Endodermal cell (in vitro differentiated cells): ENCODE measurements around the gene APLP1. TPM values are rescaled to one million over a fixed set of nuclear protein-coding genes. Genes with fewer than 3 reads are reported as not detected.
A peak's percentile ranks its signal among the peaks of the same experiment; 100 is the strongest.

ENCODE experiments used
- DNase-seq: peaks from one replicate; pipeline ENCODE4 v3.0.0-alpha.2; 2017
- H3K27ac ChIP-seq: 2 replicates; pipeline ENCODE4 v1.5.1; 2013; ENCODE audit warnings: mild to moderate bottlenecking, low read depth, low read length, moderate library complexity
- H3K27me3 ChIP-seq: 2 replicates; pipeline ENCODE4 v1.6.1; 2013; ENCODE audit warnings: mild to moderate bottlenecking, low read length, moderate library complexity; ENCODE audit not compliant: insufficient read depth, control insufficient read depth, poor library complexity, severe bottlenecking
- H3K36me3 ChIP-seq: 2 replicates; pipeline ENCODE4 v1.7.0; 2013; ENCODE audit warnings: mild to moderate bottlenecking, low read length, moderate library complexity; ENCODE audit not compliant: control insufficient read depth, insufficient read depth
- H3K4me1 ChIP-seq: one replicate; pipeline ENCODE4 v1.7.0; 2013; ENCODE audit warnings: low read length; ENCODE audit not compliant: control insufficient read depth, insufficient read depth
- H3K4me3 ChIP-seq: 2 replicates; pipeline ENCODE4 v1.5.1; 2013; ENCODE audit warnings: mild to moderate bottlenecking, low read length, moderate library complexity
- H3K9ac ChIP-seq: 2 replicates; pipeline ENCODE4 v1.6.1; 2013; ENCODE audit warnings: mild to moderate bottlenecking, low read length, moderate library complexity; ENCODE audit not compliant: poor library complexity, severe bottlenecking; ENCODE audit errors: extremely low read depth
- H3K9me3 ChIP-seq: 2 replicates; pipeline ENCODE4 v1.6.1; 2013; ENCODE audit warnings: mild to moderate bottlenecking, low read length, moderate library complexity; ENCODE audit not compliant: control insufficient read depth
- H3K27ac Mint-ChIP-seq: 2 replicates; pipeline ENCODE4 v1.8.0; 2020; ENCODE audit warnings: mixed read lengths
- H3K27me3 Mint-ChIP-seq: 2 replicates; pipeline ENCODE4 v1.8.0; 2021; ENCODE audit warnings: mild to moderate bottlenecking, mixed read lengths; ENCODE audit not compliant: insufficient read depth
- H3K36me3 Mint-ChIP-seq: 2 replicates; pipeline ENCODE4 v1.8.0; 2020; ENCODE audit warnings: low read depth, mixed read lengths
- H3K4me1 Mint-ChIP-seq: 2 replicates; pipeline ENCODE4 v1.8.0; 2020; ENCODE audit warnings: mixed read lengths
- H3K4me3 Mint-ChIP-seq: 2 replicates; pipeline ENCODE4 v1.8.0; 2020; ENCODE audit warnings: mild to moderate bottlenecking, moderate library complexity, mixed read lengths
- H3K9me3 Mint-ChIP-seq: 2 replicates; pipeline ENCODE4 v1.8.0; 2020; ENCODE audit warnings: mild to moderate bottlenecking, mixed read lengths
- CTCF ChIP-seq: fragments of 200-600 bp; sonication (generic); conservative IDR thresholded peaks from 2 replicates; pipeline ENCODE4 v1.5.0; 2021; ENCODE audit warnings: antibody characterized with exemption, mild to moderate bottlenecking
- WGBS, 2 experiments: methylation state at CpG; one replicate each; pipeline versions ENCODE4 v1.1.5 to v1.1.7; 2013; ENCODE audit warnings: missing lambda C conversion rate in 2 of 2, mixed read lengths in 1 of 2; ENCODE audit not compliant: insufficient coverage in 1 of 2, insufficient read length in 1 of 2; 5-methylcytosine and 5-hydroxymethylcytosine counted together
- total RNA-seq, 2 donors: library from RNA; stranded (reverse); fragmentation: NEBNext Ultra II Directional in 1 of 2; extraction: Animal tissue kit (Norgen Biotek cat#: 25700) in 1 of 2; gene quantifications; 2 replicates in 1 of 2; 3 replicates in 1 of 2; pipeline ENCODE4 v1.2.1, GENCODE V29; 2021

APLP1 gene
- total RNA-seq, 2 donors from 2014 or later: 4.1 to 10.6 TPM

- no peaks in the 10 kb centered on the region for H3K27me3 ChIP-seq
- no peak overlapping the region for H3K27ac Mint-ChIP-seq
- H3K27ac ChIP-seq: no peak overlapping the region
- H3K9me3 Mint-ChIP-seq: no peaks in the 10 kb centered on the region
- no peak overlapping the region for H3K4me3 Mint-ChIP-seq
- peaks cover 56% of the 10 kb centered on the region for H3K36me3 ChIP-seq
- H3K9me3 ChIP-seq: no peaks in the 10 kb centered on the region
- peaks cover 5% of the 10 kb centered on the region for H3K4me1 Mint-ChIP-seq
- peaks cover 39% of the 10 kb centered on the region for H3K36me3 Mint-ChIP-seq
- no peak overlapping the region for H3K4me3 ChIP-seq
- no peak for TF ChIP-seq CTCF
- 94 to 96% methylated on average over 7 to 21 of the region's 21 CpGs for WGBS, 2 experiments
- no peak overlapping the region for H3K9ac ChIP-seq
- no peaks in the 10 kb centered on the region for H3K4me1 ChIP-seq
- H3K27me3 Mint-ChIP-seq: no peaks in the 10 kb centered on the region
- no peak for DNase-seq
Measured at GRCh38 chr19:35895911-35896642, 27.7 kb downstream of the APLP1 start.

- H3K4me1 Mint-ChIP-seq: peaks cover 5% of the 10 kb centered on the region
- H3K27me3 Mint-ChIP-seq: no peaks in the 10 kb centered on the region
- H3K36me3 Mint-ChIP-seq: peaks cover 36% of the 10 kb centered on the region
- no peak overlapping the region for H3K4me3 Mint-ChIP-seq
- H3K9me3 Mint-ChIP-seq: no peaks in the 10 kb centered on the region
- WGBS, 2 experiments: 95 to 97% methylated on average over 8 to 13 of the region's 13 CpGs
- Histone ChIP-seq H3K27me3 (no peaks in the 10 kb centered on the region), H3K36me3 (peaks cover 53% of the 10 kb centered on the region), H3K27ac (no peak overlapping the region), H3K4me3 (no peak overlapping the region), H3K9me3 (no peaks in the 10 kb centered on the region), H3K4me1 (no peaks in the 10 kb centered on the region), H3K9ac (no peak overlapping the region)
- DNase-seq: no peak
- TF ChIP-seq CTCF: no peak
- H3K27ac Mint-ChIP-seq: no peak overlapping the region
Measured at GRCh38 chr19:35896643-35897040, 28.3 kb downstream of the APLP1 start.

GRCh38 chr19:35897706-35898451 is 29.5 kb downstream of the APLP1 start:
- Mint-ChIP-seq H3K4me1 (peaks cover 11% of the 10 kb centered on the region), H3K27ac (peak overlapping the region; percentile 64), H3K4me3 (peak overlapping the region; percentile 88), H3K27me3 (peaks cover 7% of the 10 kb centered on the region), H3K36me3 (peaks cover 32% of the 10 kb centered on the region), H3K9me3 (no peaks in the 10 kb centered on the region)
- H3K9ac ChIP-seq: no peak overlapping the region
- H3K4me3 ChIP-seq: peak overlapping the region; percentile 90
- 94 to 96% methylated on average over 7 to 13 of the region's 13 CpGs for WGBS, 2 experiments
- no peak for DNase-seq
- H3K9me3 ChIP-seq: no peaks in the 10 kb centered on the region
- no peaks in the 10 kb centered on the region for H3K27me3 ChIP-seq
- H3K4me1 ChIP-seq: no peaks in the 10 kb centered on the region
- no peak for TF ChIP-seq CTCF
- H3K27ac ChIP-seq: no peak overlapping the region
- H3K36me3 ChIP-seq: peaks cover 44% of the 10 kb centered on the region
